ENCODE results near the gene MRAP. TPM values are rescaled to one million over a fixed set of nuclear protein-coding genes. Genes with fewer than 3 reads are reported as not detected.

Gene MRAP
- polyA plus RNA-seq (2011; rRNA removed) (not detected in 2 replicates), polyA plus RNA-seq (2017; fragmentation: RNase III; extraction: RNeasy Plus Mini Kit Qiagen cat#74134 plus additional on column Dnase treatment) (not detected in 3 replicates), polyA minus RNA-seq (2011; rRNA and poly(A)+ RNA removed) (not detected in 2 replicates)
- polyA plus RNA-seq (2012; cell fraction: cytosol; rRNA removed), result not detected in 2 replicates
- not detected in 2 replicates for polyA plus RNA-seq (2012; cell fraction: nucleus; rRNA removed)

- TF ChIP-seq TP53 (CRISPR knock-in tag; IDR thresholded peaks at IDR 0.05) (no peak), CEBPB (IDR thresholded peaks at IDR 0.05) (no peak), PHF8 (IDR thresholded peaks at IDR 0.05; ENCODE audit: borderline replicate concordance, low read depth) (no peak), ELK1 (IDR thresholded peaks at IDR 0.05; ENCODE audit: low read depth, low read length) (no peak), HOXA7 (CRISPR knock-in tag; IDR thresholded peaks at IDR 0.05) (no peak), NFE2L2 (conservative IDR thresholded peaks at IDR 0.05; ENCODE audit: low read length) (no peak), HES2 (IDR thresholded peaks at IDR 0.05) (no peak), KDM5A (IDR thresholded peaks at IDR 0.05) (no peak), KDM1A (IDR thresholded peaks at IDR 0.05; ENCODE audit: low read depth) (no peak), CBX8 (IDR thresholded peaks at IDR 0.05) (no peak), EHMT2 (IDR thresholded peaks at IDR 0.05; ENCODE audit: low read depth) (no peak), FOXS1 (CRISPR knock-in tag; IDR thresholded peaks at IDR 0.05) (no peak), MAX (IDR thresholded peaks at IDR 0.05) (no peak), CHD2 (IDR thresholded peaks at IDR 0.05; ENCODE audit: low read length, partially characterized antibody) (no peak), HEYL (CRISPR knock-in tag; IDR thresholded peaks at IDR 0.05) (no peak), E2F6 (IDR thresholded peaks at IDR 0.05; ENCODE audit: borderline replicate concordance, low read depth) (no peak)
- Histone ChIP-seq H3K4me1 (no peaks in the 10 kb centered on the region), H3K4me2 (no peak within 1 kb of the TSS), H3K9me3 (no peaks in the 10 kb centered on the region), H3K27ac (no peak within 1 kb of the TSS), H3K4me3 (no peak within 1 kb of the TSS)
- WGBS (ENCODE audit: missing lambda C conversion rate), result 92% methylated on average over 13 of the region's 14 CpGs
- ChIA-PET CTCF (no interaction called here), POLR2A (interaction anchor here (1.1 kb wide), 1 partner anchor 9 kb away, joined by 5 read pairs; no protein-coding TSS in a partner anchor)
- ATAC-seq (no peak), FAIRE-seq (no peak), DNase-seq (ENCODE audit: low read depth in 1 of 2, low spot score in 1 of 2) (no peak)
Measured at GRCh38 chr21:32298658-32299081, at the start of gene MRAP. Gene MRAP (plus strand): TSS chr21:32298855. CDS start chr21:32298972, 117 bp downstream.

- no peaks in the 10 kb centered on the region for H3K4me1 ChIP-seq
- no peaks in the 10 kb centered on the region; the same call in 2 of the 3 replicates for H3K9me3 ChIP-seq
- no peak for FAIRE-seq
- no peak overlapping the region for H3K27ac ChIP-seq
- ATAC-seq, result no peak
- CTCF ChIA-PET, result interaction anchor here (0.5 to 1.0 kb wide), 2 partner anchors 8 to 44 kb away, joined by 3 read pairs; no protein-coding TSS in a partner anchor
- 18% methylated on average over 15 of the region's 15 CpGs for WGBS (ENCODE audit: missing lambda C conversion rate)
- H3K4me3 ChIP-seq, result no peak overlapping the region
- no peak for DNase-seq (ENCODE audit: low read depth in 1 of 2, low spot score in 1 of 2)
- TF ChIP-seq REST (IDR thresholded peaks at IDR 0.05) (no peak), EP300 (IDR thresholded peaks at IDR 0.05) (no peak), NPAS2 (CRISPR knock-in tag; IDR thresholded peaks at IDR 0.05; ENCODE audit: borderline replicate concordance) (no peak), HEYL (CRISPR knock-in tag; IDR thresholded peaks at IDR 0.05) (no peak), ESRRA (IDR thresholded peaks at IDR 0.05; ENCODE audit: borderline replicate concordance, low read length) (no peak), MAFK (IDR thresholded peaks at IDR 0.05; ENCODE audit: partially characterized antibody) (no peak)
- no peak overlapping the region for H3K4me2 ChIP-seq
- POLR2A ChIA-PET, result no interaction called here
Measured at GRCh38 chr21:32249511-32250280, 49.0 kb upstream of the MRAP start.

All from A549 (cell line).